Stimulated activated CD4-positive, alpha-beta T cell treated with anti-CD3 and anti-CD28 coated beads, Interleukin-1b, Interleukin-23, amount 100 ng/mL, for 24 hours (primary cell): ENCODE measurements around the gene CUEDC2.

Source experiments
- DNase-seq, 4 experiments: peaks; one replicate each; pipeline ENCODE4 v3.0.0-alpha.2; 2020; ENCODE audit warnings: low read depth in 4 of 4, low spot score in 1 of 4

The CUEDC2 gene

GRCh38 chr10:102410429-102411073 is 21.8 kb downstream of the CUEDC2 start:
- peak in 3 of 4 experiments; percentile 41 to 71 (median 50) for DNase-seq

GRCh38 chr10:102409604-102410428 is 22.6 kb downstream of the CUEDC2 start:
- DNase-seq, result no peak

GRCh38 chr10:102408728-102409603 is 23.4 kb downstream of the CUEDC2 start:
- DNase-seq, result peak in 3 of 4 experiments; percentile 60 to 82 (median 66)

GRCh38 chr10:102408131-102408727 is 24.1 kb downstream of the CUEDC2 start:
- DNase-seq, result no peak

- no peak for DNase-seq
Observed at GRCh38 chr10:102407425-102408130, 24.8 kb downstream of the CUEDC2 start.

- no peak for DNase-seq
Observed at GRCh38 chr10:102406815-102407214, 25.6 kb downstream of the CUEDC2 start.

- no peak for DNase-seq
Observed at GRCh38 chr10:102405632-102406031, 26.7 kb downstream of the CUEDC2 start.

GRCh38 chr10:102405108-102405571 is 27.2 kb downstream of the CUEDC2 start:
- DNase-seq, result no peak

GRCh38 chr10:102404361-102405107 is 27.8 kb downstream of the CUEDC2 start:
- no peak for DNase-seq

GRCh38 chr10:102403115-102403514 is 29.3 kb downstream of the CUEDC2 start:
- DNase-seq, result no peak

- no peak for DNase-seq
Observed at GRCh38 chr10:102402512-102402896, 29.9 kb downstream of the CUEDC2 start.

GRCh38 chr10:102401735-102402511 is 30.5 kb downstream of the CUEDC2 start:
- no peak for DNase-seq

GRCh38 chr10:102401342-102401654 is 31.1 kb downstream of the CUEDC2 start:
- DNase-seq, result no peak

- no peak for DNase-seq
Observed at GRCh38 chr10:102400598-102401341, 31.6 kb downstream of the CUEDC2 start.

- DNase-seq, result no peak
Observed at GRCh38 chr10:102400076-102400475, 32.3 kb downstream of the CUEDC2 start.

- DNase-seq, result peak in 3 of 4 experiments; percentile 77 to 82 (median 79)
Observed at GRCh38 chr10:102399217-102400021, 33.0 kb downstream of the CUEDC2 start.

- DNase-seq, result no peak
Observed at GRCh38 chr10:102398172-102399020, 34.0 kb downstream of the CUEDC2 start.
